ENCODE results near the gene DYNC1LI1.

The DYNC1LI1 gene

DNA sequence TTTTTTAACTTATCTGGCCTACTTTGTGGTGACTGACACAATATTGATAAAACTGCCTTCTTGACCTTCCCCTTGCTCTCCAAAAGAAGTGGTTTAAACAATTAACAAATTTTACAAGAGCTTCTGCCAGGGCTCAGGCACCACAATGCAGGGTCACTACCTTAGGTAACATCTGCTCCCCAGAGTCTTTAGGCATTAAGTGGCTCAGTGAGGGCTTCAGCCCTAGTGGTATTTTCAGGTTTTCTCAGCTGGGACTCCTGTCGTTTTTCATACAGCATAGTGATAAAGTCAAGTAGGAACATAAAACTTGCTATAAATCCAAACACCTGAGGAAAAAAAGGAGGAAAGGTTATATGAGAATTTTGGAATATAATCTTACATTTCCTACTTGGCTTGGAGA is 86.9 kb downstream of the DYNC1LI1 start:
- H3K4me3 Mint-ChIP-seq, result no peak overlapping the region
- H3K9me3 Mint-ChIP-seq, result no peaks in the 10 kb centered on the region
- no peak for DNase-seq (ENCODE audit: low spot score)
- H3K4me1 Mint-ChIP-seq (ENCODE audit: low read depth), result peaks cover 18% of the 10 kb centered on the region
- H3K27me3 Mint-ChIP-seq (ENCODE audit: low read depth), result no peaks in the 10 kb centered on the region
- peaks cover 66% of the 10 kb centered on the region for H3K36me3 Mint-ChIP-seq (ENCODE audit: low read depth)
- no peak overlapping the region for H3K27ac Mint-ChIP-seq

DNA sequence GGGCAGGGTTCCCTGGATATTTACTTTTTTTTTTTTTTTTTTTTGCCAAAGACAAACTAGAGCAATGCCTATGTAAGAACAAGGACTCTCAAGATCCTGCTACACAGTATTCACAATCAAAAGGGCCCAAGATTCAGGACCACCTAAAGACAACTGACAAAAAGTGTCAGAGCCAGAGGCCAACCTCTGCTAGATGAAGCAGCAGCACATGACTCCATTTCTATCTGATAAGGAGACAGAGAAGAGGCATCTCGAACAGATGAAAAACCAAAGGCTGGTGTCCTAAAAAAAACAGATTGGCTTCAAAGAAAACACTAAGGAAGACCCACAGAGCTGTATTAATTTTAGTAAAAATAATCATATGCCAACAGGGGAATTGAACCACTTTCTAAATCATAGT is 88.0 kb downstream of the DYNC1LI1 start:
- H3K36me3 Mint-ChIP-seq (ENCODE audit: low read depth), result peaks cover 64% of the 10 kb centered on the region
- H3K4me3 Mint-ChIP-seq, result no peak overlapping the region
- H3K9me3 Mint-ChIP-seq, result no peaks in the 10 kb centered on the region
- no peaks in the 10 kb centered on the region for H3K27me3 Mint-ChIP-seq (ENCODE audit: low read depth)
- peaks cover 18% of the 10 kb centered on the region for H3K4me1 Mint-ChIP-seq (ENCODE audit: low read depth)
- H3K27ac Mint-ChIP-seq, result no peak overlapping the region
- no peak for DNase-seq (ENCODE audit: low spot score)

DNA sequence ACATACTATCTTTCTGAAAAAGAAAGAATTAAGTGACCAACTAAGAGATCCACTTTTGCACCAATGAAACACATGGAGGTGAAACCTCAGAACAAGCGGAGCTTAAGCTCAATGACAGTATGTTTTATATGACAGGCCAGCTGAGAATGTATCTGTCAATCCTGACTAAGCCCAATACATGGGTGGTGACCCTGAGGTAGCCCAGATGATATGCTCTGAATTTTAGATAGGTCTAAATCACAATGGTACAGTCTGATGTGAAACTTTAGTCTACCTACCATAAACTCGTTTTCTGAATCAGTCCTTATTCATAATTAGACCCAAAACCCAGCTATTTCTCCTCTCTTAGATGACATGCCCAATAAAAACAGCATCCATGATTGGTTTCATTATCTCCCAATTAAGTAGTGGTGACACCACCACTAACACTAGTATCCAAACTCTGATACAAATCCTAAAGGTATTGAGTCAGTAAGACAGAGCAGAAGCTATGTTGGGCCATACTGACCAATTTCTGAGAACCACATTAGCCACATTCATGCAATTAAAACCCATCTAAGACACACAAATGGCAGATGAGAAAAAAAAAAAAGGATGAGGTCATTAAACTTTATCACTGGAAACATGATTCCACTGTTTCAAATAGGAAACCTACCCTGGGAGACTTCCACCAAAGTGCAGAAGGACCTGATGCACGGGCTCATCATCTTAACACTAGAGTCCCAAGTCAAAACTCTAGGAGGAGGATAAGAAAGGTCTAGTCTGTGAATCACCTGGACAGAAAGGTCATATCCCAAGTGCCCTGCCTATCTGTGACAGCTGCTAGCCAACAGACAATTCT is 88.6 kb downstream of the DYNC1LI1 start:
- no peak for DNase-seq (ENCODE audit: low spot score)
- H3K4me3 Mint-ChIP-seq, result no peak overlapping the region
- no peak overlapping the region for H3K27ac Mint-ChIP-seq
- H3K4me1 Mint-ChIP-seq (ENCODE audit: low read depth), result peaks cover 18% of the 10 kb centered on the region
- H3K9me3 Mint-ChIP-seq, result no peaks in the 10 kb centered on the region
- H3K27me3 Mint-ChIP-seq (ENCODE audit: low read depth), result no peaks in the 10 kb centered on the region
- H3K36me3 Mint-ChIP-seq (ENCODE audit: low read depth), result peaks cover 66% of the 10 kb centered on the region

DNA sequence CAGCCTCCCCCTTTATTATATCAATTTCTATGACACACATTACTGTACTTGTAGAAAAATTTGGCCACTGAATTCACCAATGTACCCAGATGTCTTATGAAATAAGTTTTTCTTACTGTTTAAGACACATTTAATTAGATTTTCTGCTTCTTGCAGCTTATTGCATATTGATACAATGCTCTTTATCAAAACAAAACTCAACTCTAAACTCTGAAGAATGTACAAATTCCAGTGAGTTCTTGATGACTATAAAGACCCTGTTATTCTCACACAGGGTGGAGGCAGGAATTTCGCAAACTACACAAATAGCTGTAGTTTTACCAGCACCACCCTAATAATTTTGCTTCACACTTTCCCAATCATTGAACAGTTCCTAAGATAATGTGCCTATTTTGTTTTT is 90.1 kb downstream of the DYNC1LI1 start:
- Mint-ChIP-seq H3K36me3 (ENCODE audit: low read depth) (peaks cover 65% of the 10 kb centered on the region), H3K9me3 (no peaks in the 10 kb centered on the region), H3K27ac (no peak overlapping the region), H3K4me1 (ENCODE audit: low read depth) (peaks cover 21% of the 10 kb centered on the region), H3K27me3 (ENCODE audit: low read depth) (no peaks in the 10 kb centered on the region), H3K4me3 (no peak overlapping the region)
- no peak for DNase-seq (ENCODE audit: low spot score)
